H9 (cell line): Measurements from ENCODE around the gene CCDC102B. TPM values are rescaled to one million over a fixed set of nuclear protein-coding genes. Genes with fewer than 3 reads are reported as not detected.

Experiments used
- DNase-seq: peaks from one replicate; pipeline ENCODE4 v3.0.0-alpha.2; 2017
- H2AFZ ChIP-seq: one replicate; pipeline ENCODE4 v1.6.1; 2013; ENCODE audit warnings: mild to moderate bottlenecking, low read length, control low read depth, moderate library complexity
- H2AK5ac ChIP-seq: 2 replicates; pipeline ENCODE4 v1.6.1; 2013; ENCODE audit warnings: low read length, control low read depth, mixed read lengths; ENCODE audit not compliant: insufficient read length
- H2BK120ac ChIP-seq: one replicate; pipeline ENCODE4 v1.6.1; 2013; ENCODE audit warnings: low read depth, mild to moderate bottlenecking, low read length, control low read depth, inconsistent platforms; ENCODE audit not compliant: poor library complexity, severe bottlenecking
- H2BK12ac ChIP-seq: 2 replicates; pipeline ENCODE4 v1.6.1; 2013; ENCODE audit warnings: low read length, control low read depth, mixed read lengths, low read depth; ENCODE audit not compliant: insufficient read length
- H2BK15ac ChIP-seq: 2 replicates; pipeline ENCODE4 v1.6.1; 2013; ENCODE audit warnings: low read depth, low read length, control low read depth
- H2BK20ac ChIP-seq: one replicate; pipeline ENCODE4 v1.6.1; 2013; ENCODE audit warnings: low read depth, mild to moderate bottlenecking, low read length, control low read depth, inconsistent platforms; ENCODE audit not compliant: poor library complexity, severe bottlenecking
- H2BK5ac ChIP-seq: 2 replicates; pipeline ENCODE4 v1.6.1; 2013; ENCODE audit warnings: low read length, control low read depth, mixed read lengths; ENCODE audit not compliant: insufficient read length
- H3K14ac ChIP-seq: 2 replicates; pipeline ENCODE4 v1.6.1; 2013; ENCODE audit warnings: low read length, control low read depth; ENCODE audit not compliant: insufficient read depth
- H3K18ac ChIP-seq: 2 replicates; pipeline ENCODE4 v1.6.1; 2013; ENCODE audit warnings: low read depth, mild to moderate bottlenecking, mixed read lengths, low read length, control low read depth; ENCODE audit not compliant: insufficient read length
- H3K23ac ChIP-seq: 2 replicates; pipeline ENCODE4 v1.6.1; 2013; ENCODE audit warnings: low read length, control low read depth, mixed read lengths, low read depth; ENCODE audit not compliant: insufficient read length
- H3K23me2 ChIP-seq: 2 replicates; pipeline ENCODE4 v1.6.1; 2013; ENCODE audit warnings: low read depth, mild to moderate bottlenecking, mixed read lengths, low read length, control low read depth; ENCODE audit not compliant: insufficient read length, poor library complexity, severe bottlenecking
- H3K27ac ChIP-seq: 2 replicates; pipeline ENCODE4 v1.5.1; 2013; ENCODE audit warnings: low read length, control low read depth, mixed read lengths, low read depth; ENCODE audit not compliant: insufficient read length
- H3K27me3 ChIP-seq: 2 replicates; pipeline ENCODE4 v1.6.1; 2013; ENCODE audit warnings: low read length, control low read depth, inconsistent platforms; ENCODE audit not compliant: insufficient read depth
- H3K4ac ChIP-seq: 2 replicates; pipeline ENCODE4 v1.6.1; 2013; ENCODE audit warnings: low read depth, mild to moderate bottlenecking, control low read depth, inconsistent platforms, low read length, moderate library complexity
- H3K4me1 ChIP-seq: 2 replicates; pipeline ENCODE4 v1.6.1; 2013; ENCODE audit warnings: low read length, control low read depth, inconsistent platforms; ENCODE audit not compliant: insufficient read depth
- H3K4me2 ChIP-seq: 2 replicates; pipeline ENCODE4 v1.6.1; 2013; ENCODE audit warnings: low read length, control low read depth, mixed read lengths; ENCODE audit not compliant: insufficient read length, insufficient read depth
- H3K56ac ChIP-seq: 2 replicates; pipeline ENCODE4 v1.6.1; 2013; ENCODE audit warnings: low read depth, mild to moderate bottlenecking, mixed read lengths, low read length, control low read depth; ENCODE audit not compliant: insufficient read length
- H3K79me1 ChIP-seq: 2 replicates; pipeline ENCODE4 v1.6.1; 2013; ENCODE audit warnings: low read depth, mild to moderate bottlenecking, moderate library complexity, low read length, control low read depth, inconsistent platforms; ENCODE audit not compliant: insufficient read depth, poor library complexity, severe bottlenecking
- H3K79me2 ChIP-seq: 2 replicates; pipeline ENCODE4 v1.6.1; 2013; ENCODE audit warnings: low read length, control low read depth, inconsistent platforms; ENCODE audit not compliant: insufficient read depth
- H3K9ac ChIP-seq: 2 replicates; pipeline ENCODE4 v1.6.1; 2013; ENCODE audit warnings: low read length, control low read depth, mixed read lengths; ENCODE audit not compliant: insufficient read length; ENCODE audit errors: extremely low read depth
- H3K9me3 ChIP-seq: one replicate; pipeline ENCODE4 v1.6.1; 2013; ENCODE audit warnings: low read depth, low read length, inconsistent platforms; ENCODE audit not compliant: control insufficient read depth
- H3T11ph ChIP-seq: one replicate; pipeline ENCODE4 v1.6.1; 2013; ENCODE audit warnings: mild to moderate bottlenecking, low read length, control low read depth, inconsistent platforms
- H4K20me1 ChIP-seq: one replicate; pipeline ENCODE4 v1.6.1; 2013; ENCODE audit not compliant: control insufficient read depth, insufficient read length, insufficient read depth
- H4K5ac ChIP-seq: 2 replicates; pipeline ENCODE4 v1.6.1; 2013; ENCODE audit warnings: low read depth, mild to moderate bottlenecking, mixed read lengths, low read length, control low read depth; ENCODE audit not compliant: insufficient read length
- H4K8ac ChIP-seq: replicated peaks from 2 replicates; pipeline ENCODE4 v1.6.1; 2013; ENCODE audit warnings: low read length, control low read depth, mixed read lengths, low read depth; ENCODE audit not compliant: insufficient read length
- H4K91ac ChIP-seq: 2 replicates; pipeline ENCODE4 v1.6.1; 2013; ENCODE audit warnings: low read depth, mild to moderate bottlenecking, moderate library complexity, mixed read lengths, low read length, control low read depth; ENCODE audit not compliant: insufficient read length
- H3K27ac Mint-ChIP-seq, 3 experiments: 2 replicates in 2 of 3; 3 replicates in 1 of 3; pipeline ENCODE4 v1.8.0; 2020 to 2021; ENCODE audit warnings: mixed read lengths in 3 of 3, mild to moderate bottlenecking in 1 of 3, moderate library complexity in 1 of 3
- H3K27me3 Mint-ChIP-seq: 2 replicates; pipeline ENCODE4 v1.8.0; 2021; ENCODE audit warnings: low read depth, mild to moderate bottlenecking, moderate library complexity, mixed read lengths
- H3K36me3 Mint-ChIP-seq, 3 experiments: 2 replicates in 2 of 3; 3 replicates in 1 of 3; pipeline ENCODE4 v1.8.0; 2020 to 2021; ENCODE audit warnings: low read depth in 3 of 3, mixed read lengths in 3 of 3; ENCODE audit not compliant: insufficient read depth in 1 of 3
- H3K4me1 Mint-ChIP-seq, 2 experiments: 2 replicates each; pipeline ENCODE4 v1.8.0; 2020; ENCODE audit warnings: mixed read lengths in 2 of 2
- H3K4me3 Mint-ChIP-seq, 2 experiments: 2 replicates in 1 of 2; 3 replicates in 1 of 2; pipeline ENCODE4 v1.8.0; 2020 to 2021; ENCODE audit warnings: mild to moderate bottlenecking in 2 of 2, mixed read lengths in 2 of 2, moderate library complexity in 1 of 2
- H3K9me3 Mint-ChIP-seq, 2 experiments: 2 replicates in 1 of 2; 3 replicates in 1 of 2; pipeline ENCODE4 v1.8.0; 2020; ENCODE audit warnings: mild to moderate bottlenecking in 2 of 2, mixed read lengths in 2 of 2, moderate library complexity in 1 of 2
- CTCF ChIP-seq: fragments of 200-600 bp; sonication (generic); conservative IDR thresholded peaks from 3 replicates; pipeline ENCODE4 v1.8.0; 2021; ENCODE audit warnings: antibody characterized with exemption, mild to moderate bottlenecking
- WGBS: extraction: QIAGEN DNeasy Blood & Tissue Kit; methylation state at CpG from one replicate; pipeline ENCODE4 v1.1.7; 2013; ENCODE audit warnings: missing lambda C conversion rate, low lambda C conversion rate, mixed read lengths; ENCODE audit not compliant: insufficient read length; ENCODE audit errors: extremely low coverage; 5-methylcytosine and 5-hydroxymethylcytosine counted together
- total RNA-seq: library from RNA; stranded (reverse); gene quantifications from 2 replicates; pipeline ENCODE4 v1.2.1, GENCODE V29; 2021

CCDC102B gene
- total RNA-seq, 1 experiment from 2014 or later = 1.2 TPM

- H3K18ac ChIP-seq = no peak overlapping the region
- no peak overlapping the region for H2BK5ac ChIP-seq
- no peak overlapping the region for H3K4me2 ChIP-seq
- no peaks in the 10 kb centered on the region for H3K27me3 ChIP-seq
- H4K5ac ChIP-seq = no peak overlapping the region
- no peaks in the 10 kb centered on the region for H3K23me2 ChIP-seq
- no peaks in the 10 kb centered on the region for H3K79me1 ChIP-seq
- no peak overlapping the region for H2AFZ ChIP-seq
- DNase-seq = no peak
- TF ChIP-seq CTCF = no peak
- H3K4ac ChIP-seq = no peak overlapping the region
- H3K9ac ChIP-seq = no peak overlapping the region
- Mint-ChIP-seq H3K27me3 (no peaks in the 10 kb centered on the region), H3K4me3 (no peak overlapping the region), H3K27ac (no peak overlapping the region), H3K4me1 (peaks cover 0 to 3% of the 10 kb centered on the region in 2 experiments; a peak in 1 of 4 replicates), H3K36me3 (no peaks in the 10 kb centered on the region), H3K9me3 (no peaks in the 10 kb centered on the region)
- H3K9me3 ChIP-seq = no peaks in the 10 kb centered on the region
- no CpG with 5 or more reads among the region's 1 CpG for WGBS
- no peak overlapping the region for H2BK12ac ChIP-seq
- H2BK20ac ChIP-seq = no peak overlapping the region
- H3K56ac ChIP-seq = no peak overlapping the region
- no peak overlapping the region for H3K27ac ChIP-seq
- no peak overlapping the region for H2BK15ac ChIP-seq
- no peak overlapping the region for H4K8ac ChIP-seq
- no peaks in the 10 kb centered on the region for H3K79me2 ChIP-seq
- H3K23ac ChIP-seq = no peak overlapping the region
- H2BK120ac ChIP-seq = no peak overlapping the region
- no peaks in the 10 kb centered on the region for H4K20me1 ChIP-seq
- H2AK5ac ChIP-seq = no peak overlapping the region
- H4K91ac ChIP-seq = no peak overlapping the region
- no peak overlapping the region for H3T11ph ChIP-seq
- H3K4me1 ChIP-seq = no peaks in the 10 kb centered on the region
- no peak overlapping the region for H3K14ac ChIP-seq
Observed at GRCh38 chr18:68893354-68893753, 95.5 kb downstream of the CCDC102B start.
